Right renal cortex interstitium (tissue), 3 donors: ENCODE measurements around the gene PGC. TPM values are rescaled to one million over a fixed set of nuclear protein-coding genes. Genes with fewer than 3 reads are reported as not detected.

Experiments used
- DNase-seq, 3 donors: peaks; one replicate each; pipeline ENCODE4 v3.0.0-alpha.2; 2013; ENCODE audit warnings: low read depth in 3 of 3, low spot score in 2 of 3
- polyA plus RNA-seq, 3 donors: library from polyadenylated mRNA; unstranded; fragments of 120-200 nt; gene quantifications; one replicate each; pipeline ENCODE4 v1.2.1, GENCODE V29; 2013; ENCODE audit not compliant: insufficient read length in 3 of 3

The PGC gene
- polyA plus RNA-seq, 3 donors = not detected

DNA sequence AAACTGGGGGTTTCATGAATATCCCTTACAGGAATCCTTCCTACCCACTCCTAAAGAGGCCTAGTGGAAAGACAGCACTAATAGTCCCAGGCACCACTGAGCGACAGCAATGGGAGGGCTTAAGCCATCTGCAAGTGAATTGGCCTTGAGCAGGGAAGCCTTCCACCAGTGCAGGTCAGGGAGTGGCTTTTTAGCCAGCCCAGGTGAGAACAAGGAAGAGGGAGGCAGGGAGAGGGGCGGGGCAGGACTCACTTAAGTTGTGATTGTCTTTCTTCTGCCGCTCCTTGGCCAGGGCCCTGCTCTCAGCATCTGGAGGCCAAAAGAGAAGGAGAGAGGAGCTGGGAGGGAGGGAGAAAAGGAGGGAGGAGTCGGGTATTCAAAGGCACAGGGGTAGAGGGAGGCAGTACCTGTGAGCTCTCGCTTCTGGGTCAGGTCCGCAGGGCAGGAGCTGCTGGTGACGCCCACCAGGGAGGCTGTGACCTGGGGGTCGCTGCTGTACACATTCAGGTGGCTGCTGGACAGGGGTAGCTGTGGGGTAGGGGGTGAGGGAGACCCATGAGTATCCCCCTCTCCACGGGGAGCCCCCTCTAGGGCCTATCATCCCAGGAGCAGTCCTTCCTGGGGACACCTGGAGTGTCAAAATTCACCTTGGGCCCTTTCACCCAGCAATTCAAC lies 59.6 kb downstream of the PGC start:
- DNase-seq = no peak

Other genes starting within 250 kb of the PGC start
- gene FOXP4, start 201.0 kb downstream of the PGC start, polyA plus RNA-seq = 10 to 100 TPM; 20.8 to 27.0 (median 24.1) TPM
- 10 to 100 TPM; 32.0 to 37.5 (median 35.3) TPM for gene MDFI, start 108.9 kb downstream of the PGC start, polyA plus RNA-seq
- gene TFEB, start 11.8 kb downstream of the PGC start, polyA plus RNA-seq = 1 to 10 TPM; 7.9 to 8.6 (median 8.4) TPM
- gene FRS3, start 32.5 kb upstream of the PGC start, polyA plus RNA-seq = 1 to 10 TPM; 4.2 to 5.0 (median 4.7) TPM
- 1 to 10 TPM; 2.4 to 5.4 (median 4.3) TPM for gene PRICKLE4, start 33.4 kb upstream of the PGC start, polyA plus RNA-seq
- gene TOMM6, start 40.3 kb upstream of the PGC start, polyA plus RNA-seq = 100 to 1,000 TPM; 234 to 257 (median 243) TPM
- gene USP49, start 148.0 kb upstream of the PGC start, polyA plus RNA-seq = 10 to 100 TPM; 10.9 to 12.9 (median 11.4) TPM
- gene MED20, start 173.7 kb upstream of the PGC start, polyA plus RNA-seq = 10 to 100 TPM; 42.7 to 45.5 (median 44.2) TPM
- gene BYSL, start 174.1 kb upstream of the PGC start, polyA plus RNA-seq = 10 to 100 TPM; 24.5 to 32.2 (median 31.9) TPM
- gene CCND3, start 194.4 kb upstream of the PGC start, polyA plus RNA-seq = 10 to 100 TPM; 21.2 to 27.1 (median 22.9) TPM